ENCODE data around the gene PTX4.

GRCh38 chr16:1459967-1460366 is 28.8 kb downstream of the PTX4 start:
- TF ChIP-seq CTCF (conservative IDR thresholded peaks at IDR 0.05; ENCODE audit: low read depth in 2 of 2), result no peak
- no peak for TF ChIP-seq ZNF331 (CRISPR knock-in tag; IDR thresholded peaks at IDR 0.05; ENCODE audit: low read depth)
- no peak for TF ChIP-seq POLR2AphosphoS5 (IDR thresholded peaks at IDR 0.05; ENCODE audit: low read depth)
- no peak for TF ChIP-seq EZH2phosphoT487 (IDR thresholded peaks at IDR 0.05; ENCODE audit: unreplicated experiment)
- no peak for TF ChIP-seq STAT1 (IDR thresholded peaks at IDR 0.05; ENCODE audit: unreplicated experiment)
- no peak for TF ChIP-seq EZH2 (IDR thresholded peaks at IDR 0.05; ENCODE audit: low read depth, unreplicated experiment)
- no peak for TF ChIP-seq REST (IDR thresholded peaks at IDR 0.05; ENCODE audit: unreplicated experiment)
- TF ChIP-seq ETS1 (IDR thresholded peaks at IDR 0.05), result no peak
- TF ChIP-seq CREB1 (CRISPR knock-in tag; IDR thresholded peaks at IDR 0.05; ENCODE audit: low read depth), result no peak
- TF ChIP-seq ZNF114 (CRISPR knock-in tag; IDR thresholded peaks at IDR 0.05), result no peak
- no peak for TF ChIP-seq JUNB (IDR thresholded peaks at IDR 0.05; ENCODE audit: unreplicated experiment)
- TF ChIP-seq NANOG (IDR thresholded peaks at IDR 0.05; ENCODE audit: borderline replicate concordance), result no peak
